Measurements from ENCODE around the gene UFD1.
"Not testable (repeated sequence)": the region's sequence is repeated elsewhere in the genome, so short reads cannot be mapped to it uniquely, and the experiment has no call there.

The UFD1 gene

DNA sequence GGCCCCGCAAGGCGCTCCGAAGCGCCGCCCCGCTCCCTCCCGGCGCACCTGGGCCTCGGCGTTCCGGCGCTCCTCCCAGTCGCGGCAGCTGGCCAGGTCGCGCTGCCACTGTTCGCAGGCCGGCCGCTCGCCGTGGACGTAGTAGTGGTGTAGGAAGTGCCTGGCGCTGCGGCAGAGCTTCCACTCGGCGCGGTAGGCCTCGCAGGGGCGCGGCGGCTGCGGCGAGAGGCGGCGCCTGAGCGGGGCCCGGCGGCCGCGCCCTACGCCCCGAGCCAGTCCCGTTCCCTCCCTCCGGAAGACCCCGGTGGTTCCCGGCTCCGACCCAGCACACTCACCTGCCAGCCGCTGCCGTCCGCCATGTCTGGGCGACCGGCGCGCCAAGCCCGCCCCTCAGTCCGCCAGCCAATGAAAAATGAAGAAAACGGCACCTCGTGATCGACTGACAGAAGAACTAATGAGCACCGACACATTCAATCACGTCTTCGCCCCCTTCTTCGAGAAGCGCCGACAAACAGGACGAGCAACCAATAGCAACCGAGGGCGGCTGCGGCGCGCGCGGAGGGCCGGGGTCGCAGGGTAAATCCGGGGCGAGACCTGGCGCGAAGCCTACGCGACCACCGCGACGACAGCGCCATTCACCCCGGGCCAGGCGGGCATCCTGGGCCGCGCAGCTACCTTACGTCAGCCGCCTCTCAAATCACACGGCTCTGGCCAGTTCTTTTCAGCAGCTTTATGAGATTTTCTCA is 31.5 kb downstream of the UFD1 start, which contains the start of gene C22orf39:
Gene C22orf39 (minus strand): TSS at position 382 of the 746 bp plus-strand sequence. CDS start 23 bp downstream, at position 359.
- DNase-seq (ENCODE audit: low spot score): peak; percentile 87

DNA sequence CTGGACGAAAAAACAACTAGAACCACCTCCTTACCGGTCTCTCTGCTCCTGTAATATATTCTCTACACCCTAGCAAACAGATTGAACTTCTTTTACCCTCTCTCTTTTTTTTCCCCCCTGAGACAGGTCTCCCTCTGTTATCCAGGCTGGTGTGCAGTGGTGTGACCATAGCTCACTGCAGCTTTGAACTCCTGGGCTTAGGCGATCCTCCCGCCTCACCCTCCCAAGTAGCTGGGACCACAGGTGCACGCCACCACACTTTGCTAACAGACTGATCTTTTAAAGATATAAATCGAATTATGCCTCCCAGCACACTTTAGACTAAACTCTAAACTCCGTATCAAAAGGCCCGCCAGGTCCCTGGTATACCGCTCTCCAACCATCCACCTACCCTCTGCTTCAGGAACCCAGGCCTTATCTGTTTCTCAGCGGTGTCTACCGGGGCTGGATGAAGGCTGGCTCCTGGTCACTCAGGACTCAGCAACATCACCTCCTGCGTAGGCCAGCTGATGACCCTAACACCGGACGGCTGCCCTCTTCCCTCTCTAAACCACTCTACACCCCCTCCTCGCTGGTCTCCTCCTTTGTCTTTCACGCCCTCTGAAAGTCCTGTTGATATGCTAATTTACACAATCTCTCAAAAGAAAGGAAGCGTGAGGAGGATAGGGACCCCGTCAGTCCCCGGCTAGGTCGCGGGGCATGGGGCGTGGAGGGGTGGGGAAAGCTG is 32.2 kb downstream of the UFD1 start:
- no peak for DNase-seq (ENCODE audit: low spot score)

DNA sequence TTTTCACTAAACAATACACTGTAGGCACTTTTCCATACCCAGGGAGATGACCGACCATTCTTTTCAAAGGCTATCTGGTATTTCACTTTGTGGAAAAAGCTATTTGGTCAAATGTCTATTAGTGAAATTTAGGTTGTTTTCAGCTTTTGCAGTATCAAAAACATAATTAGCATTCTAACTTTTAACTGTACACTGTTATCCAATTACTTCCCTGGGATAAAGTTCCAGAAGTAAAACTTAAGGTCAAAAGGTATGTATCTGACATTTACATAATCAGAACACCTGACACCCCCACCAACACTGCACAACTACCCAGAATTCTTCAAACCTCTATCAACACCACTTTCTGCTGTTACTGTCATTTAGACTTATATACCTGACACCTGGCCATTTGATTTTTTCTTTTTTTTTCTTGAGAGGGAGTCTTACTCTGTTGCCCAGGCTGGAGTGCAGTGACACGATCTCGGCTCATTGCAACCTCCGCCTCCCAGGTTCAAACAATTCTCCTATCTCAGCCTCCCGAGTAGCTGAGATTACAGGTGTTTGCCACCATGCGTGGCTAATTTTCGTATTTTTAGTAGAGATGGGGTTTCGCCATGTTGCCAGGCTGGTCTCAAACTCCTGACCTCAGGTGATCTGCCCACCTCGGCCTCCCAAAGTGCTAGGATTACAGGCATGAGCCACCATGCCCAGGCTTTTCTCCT is 33.6 kb downstream of the UFD1 start:
- not testable (repeated sequence) for DNase-seq (ENCODE audit: low spot score)

DNA sequence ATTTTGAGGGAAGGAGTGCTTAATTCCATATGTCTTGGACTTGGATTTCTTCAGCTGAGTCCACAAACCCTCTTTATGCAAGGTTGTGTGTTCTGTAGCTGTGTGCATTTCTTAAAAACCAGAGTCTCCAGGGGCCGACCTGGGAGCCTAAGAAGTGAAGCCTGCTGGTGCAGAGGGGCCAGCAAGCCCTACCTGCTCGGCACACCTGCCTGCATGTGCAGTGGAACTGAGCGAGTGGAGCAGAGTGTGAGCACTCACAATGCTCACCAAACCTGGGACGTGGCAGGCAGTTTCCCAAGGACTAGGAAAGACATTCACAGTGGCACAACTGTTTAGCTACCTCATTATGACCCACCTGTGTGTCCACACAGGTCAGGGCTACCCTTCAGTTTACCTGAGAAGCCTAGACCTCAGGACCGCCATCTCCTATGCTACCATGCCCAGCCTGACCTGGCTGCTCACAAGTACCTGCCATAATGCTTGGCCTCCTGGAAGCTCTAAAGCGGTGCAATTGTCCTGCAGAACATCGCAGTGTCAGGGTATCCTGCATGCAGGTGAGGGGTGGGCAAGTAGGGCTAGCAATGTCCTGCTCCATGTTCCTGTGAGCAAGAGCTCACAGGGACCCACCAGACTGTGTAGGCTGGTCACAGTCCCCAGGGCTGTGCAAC is 35.3 kb downstream of the UFD1 start:
- DNase-seq (ENCODE audit: low spot score): no peak

GRCh38 chr22:19442166-19442565 is 36.8 kb downstream of the UFD1 start:
- DNase-seq (ENCODE audit: low spot score): no peak

DNA sequence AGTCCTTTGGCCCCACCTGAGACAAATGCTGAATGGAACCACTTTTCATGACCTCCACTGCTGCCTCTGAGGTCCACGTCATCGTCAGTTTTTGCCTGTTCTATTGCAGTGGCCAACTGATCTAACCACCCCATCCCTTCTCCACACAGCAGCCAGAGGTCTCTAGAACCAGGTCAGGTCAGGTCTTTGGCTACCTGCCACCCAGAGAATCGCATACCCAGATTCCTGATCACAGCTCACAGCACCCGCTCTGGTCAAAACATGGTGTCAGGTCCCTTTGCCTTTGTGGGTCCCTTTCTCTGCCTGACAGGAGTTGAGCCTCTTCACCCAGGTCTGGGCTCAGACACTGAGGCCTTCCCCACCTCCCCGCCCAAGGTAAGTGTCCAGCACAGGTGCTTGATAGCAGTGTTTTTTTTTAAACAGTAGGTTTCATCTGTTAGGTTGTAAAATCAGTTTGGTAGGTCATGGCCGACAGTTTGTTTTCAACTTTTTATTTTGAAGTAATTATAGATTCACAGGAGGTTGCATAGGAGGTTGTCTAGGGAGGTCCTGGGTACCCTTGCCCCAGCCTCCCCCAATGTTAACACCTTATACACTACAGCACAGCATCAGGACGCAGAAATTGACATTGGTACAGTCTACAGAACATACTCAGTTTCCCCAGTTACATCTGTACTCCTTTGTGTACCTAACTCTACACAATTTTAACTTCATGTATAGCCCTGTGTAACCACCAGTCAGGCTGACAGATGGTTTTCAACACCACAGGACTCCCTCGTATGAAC is 38.4 kb downstream of the UFD1 start:
- DNase-seq (ENCODE audit: low spot score): no peak

- DNase-seq (ENCODE audit: low spot score): no peak
Measured at GRCh38 chr22:19438298-19438697, 40.7 kb downstream of the UFD1 start.

- not testable (repeated sequence) for DNase-seq (ENCODE audit: low spot score)
Measured at GRCh38 chr22:19436444-19437161, 42.4 kb downstream of the UFD1 start.

GRCh38 chr22:19434829-19435580 is 44.0 kb downstream of the UFD1 start:
- DNase-seq (ENCODE audit: low spot score): no peak

- DNase-seq (ENCODE audit: low spot score): no peak
Measured at GRCh38 chr22:19434401-19434800, 44.6 kb downstream of the UFD1 start.

DNA sequence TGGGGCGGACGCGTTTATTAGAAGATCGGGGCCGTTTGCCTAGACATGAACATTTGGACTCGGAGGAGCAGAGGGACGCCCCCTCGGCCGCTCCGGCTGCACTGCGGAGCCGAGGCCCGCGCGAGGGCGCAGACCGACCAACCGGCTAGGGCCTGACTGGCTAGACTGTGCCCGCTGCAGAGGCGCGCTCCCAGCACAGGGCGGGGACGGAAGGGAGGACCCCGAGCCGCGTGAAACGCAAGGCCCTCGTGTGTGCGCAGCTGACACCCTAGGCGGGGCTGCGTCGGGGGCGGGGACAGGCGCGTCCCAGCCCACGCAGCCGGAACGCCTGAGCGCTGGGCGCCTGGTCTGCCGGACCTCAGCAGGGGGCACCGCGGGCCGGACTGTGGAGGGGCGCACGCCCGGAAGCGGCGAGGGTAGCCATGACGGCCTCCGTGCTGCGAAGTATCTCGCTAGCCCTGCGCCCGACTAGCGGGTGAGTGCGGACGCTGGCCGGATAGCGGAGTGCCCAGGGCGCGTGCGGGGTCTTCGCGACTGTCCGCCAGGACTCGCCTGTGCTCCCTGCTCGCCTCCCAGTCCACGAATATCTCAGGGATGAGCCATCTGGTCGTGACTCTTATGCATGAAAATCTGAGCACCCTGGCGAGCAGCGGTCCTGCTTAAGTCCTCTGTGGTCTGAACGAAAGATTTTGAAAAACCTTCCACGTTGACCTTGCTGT is 46.7 kb downstream of the UFD1 start, which contains the start of gene MRPL40:
Gene MRPL40 (plus strand): TSS at position 413 of the 719 bp plus-strand sequence. CDS start 10 bp downstream, at position 423.
- DNase-seq (ENCODE audit: low spot score): peak; percentile 90

DNA sequence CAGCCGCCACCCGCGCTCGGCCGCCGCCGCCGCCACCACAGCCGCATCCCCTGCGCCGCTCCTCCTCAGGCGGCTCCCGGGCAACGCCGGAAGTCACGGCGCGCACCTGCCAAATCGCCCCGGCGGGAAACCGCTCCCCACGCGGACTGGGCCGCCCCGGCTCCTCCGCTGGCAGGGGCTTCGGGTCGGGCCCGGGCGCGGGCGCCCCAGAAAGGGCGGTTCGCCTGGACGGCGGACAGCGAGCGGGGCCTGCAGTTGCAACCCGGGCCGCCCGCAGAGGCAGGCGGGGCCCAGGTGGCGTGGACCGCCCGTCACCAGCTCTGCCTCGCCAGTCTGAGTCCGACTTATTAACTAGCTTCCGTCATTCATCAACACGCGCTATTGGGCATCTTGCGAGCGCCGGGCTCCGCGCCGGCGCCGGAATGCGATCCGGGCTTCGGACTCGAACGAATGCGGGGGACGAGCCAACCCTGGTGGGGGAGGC is 47.3 kb downstream of the UFD1 start, which contains the start of gene HIRA:
Gene HIRA (minus strand): TSS at position 85 of the 484 bp plus-strand sequence. CDS start 257 bp downstream, outside the sequence.
- DNase-seq (ENCODE audit: low spot score): peak; percentile 78

DNA sequence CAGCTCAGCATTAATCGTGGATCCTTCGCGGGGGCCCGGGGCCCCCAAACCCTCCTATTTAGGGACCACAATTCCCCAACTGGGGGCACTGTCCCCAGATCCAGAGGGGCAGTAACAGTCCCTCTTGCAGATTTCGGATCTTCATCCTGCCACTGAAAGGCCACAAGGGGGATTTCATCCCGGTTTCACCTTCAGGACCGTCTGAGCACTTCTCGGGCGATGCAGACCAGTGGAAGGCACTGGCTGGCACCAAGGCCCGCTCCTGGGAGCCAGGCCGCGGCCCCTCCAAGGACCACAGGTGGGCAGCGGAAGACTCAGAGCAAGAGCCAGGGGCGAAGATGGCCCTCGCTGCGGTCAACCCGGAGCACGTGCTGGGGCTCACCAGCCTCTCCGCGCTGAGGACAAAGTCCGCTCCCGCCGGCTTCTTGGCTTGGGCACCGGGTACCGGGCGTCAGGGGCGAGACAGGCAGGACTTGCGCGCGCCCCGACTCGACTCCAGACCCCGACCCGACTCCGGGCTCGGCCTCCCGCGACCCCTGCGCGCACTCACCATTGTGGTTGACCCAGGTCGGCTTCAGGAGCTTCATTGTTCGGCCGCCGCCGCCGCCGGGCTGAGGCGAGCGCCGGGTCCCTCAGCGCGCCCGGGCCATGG is 48.0 kb downstream of the UFD1 start:
- DNase-seq (ENCODE audit: low spot score): peak; percentile 44

GRCh38 chr22:19429950-19430889 is 48.8 kb downstream of the UFD1 start:
- peak; percentile 71 for DNase-seq (ENCODE audit: low spot score)

GRCh38 chr22:19424186-19424500 is 54.9 kb downstream of the UFD1 start:
- DNase-seq (ENCODE audit: low spot score): no peak

- DNase-seq (ENCODE audit: low spot score): no peak
Measured at GRCh38 chr22:19422440-19423301, 56.3 kb downstream of the UFD1 start.
